Keratinocyte (primary cell): ENCODE data around the gene ERCC8. TPM values are rescaled to one million over a fixed set of nuclear protein-coding genes. Genes with fewer than 3 reads are reported as not detected.

ENCODE experiments used
- DNase-seq: peaks from one replicate; pipeline ENCODE4 v3.0.0-alpha.2; 2011; ENCODE audit warnings: low read depth, missing footprints, low spot score
- FAIRE-seq: peaks from 2 replicates; lab custom pipeline; 2011; peaks lifted over from hg19 to GRCh38; lab: Jason Lieb, UNC
- H2AFZ ChIP-seq: 2 replicates; pipeline ENCODE4 v1.6.0; 2012; ENCODE audit warnings: low read length, control low read depth, inconsistent platforms; ENCODE audit not compliant: control insufficient read depth
- H3K27ac ChIP-seq: 2 replicates; pipeline ENCODE4 v1.5.1; 2011; ENCODE audit warnings: low read length; ENCODE audit not compliant: control insufficient read depth, insufficient read depth
- H3K27me3 ChIP-seq: 3 replicates; pipeline ENCODE4 v1.6.0; 2011; ENCODE audit warnings: low read length; ENCODE audit not compliant: control insufficient read depth, insufficient read depth; ENCODE audit errors: extremely low read depth
- H3K36me3 ChIP-seq, 2 experiments: 2 replicates in 1 of 2; 3 replicates in 1 of 2; pipeline ENCODE4 v1.5.1; 2011; ENCODE audit warnings: low read length in 2 of 2, mild to moderate bottlenecking in 1 of 2; ENCODE audit not compliant: control insufficient read depth in 2 of 2, insufficient read depth in 2 of 2; ENCODE audit errors: extremely low read depth in 1 of 2
- H3K4me1 ChIP-seq: 3 replicates; pipeline ENCODE4 v1.5.1; 2011; ENCODE audit warnings: low read length; ENCODE audit not compliant: control insufficient read depth, insufficient read depth; ENCODE audit errors: extremely low read depth
- H3K4me2 ChIP-seq: 3 replicates; pipeline ENCODE4 v1.6.0; 2011; ENCODE audit warnings: low read depth, low read length; ENCODE audit not compliant: control insufficient read depth, insufficient read depth; ENCODE audit errors: extremely low read depth
- H3K4me3 ChIP-seq, 3 experiments: fragments of 200-600 bp in 1 of 3; sonication (generic) in 1 of 3; 2 replicates in 2 of 3; 3 replicates in 1 of 3; pipeline ENCODE4 v1.5.1; 2011 to 2016; ENCODE audit warnings: low read length in 3 of 3, mild to moderate bottlenecking in 3 of 3, control low read depth in 2 of 3, inconsistent platforms in 1 of 3, low read depth in 1 of 3, mixed read lengths in 1 of 3, mixed run types in 1 of 3, moderate library complexity in 1 of 3; ENCODE audit not compliant: control insufficient read depth in 2 of 3, insufficient read depth in 2 of 3; ENCODE audit errors: extremely low read depth in 1 of 3
- H3K79me2 ChIP-seq: 2 replicates; pipeline ENCODE4 v1.6.0; 2012; ENCODE audit warnings: low read length; ENCODE audit not compliant: control insufficient read depth, insufficient read depth
- H3K9ac ChIP-seq: 3 replicates; pipeline ENCODE4 v1.6.0; 2011; ENCODE audit warnings: low read length; ENCODE audit not compliant: control insufficient read depth, insufficient read depth; ENCODE audit errors: extremely low read depth
- H3K9me1 ChIP-seq: 3 replicates; pipeline ENCODE4 v1.6.0; 2011; ENCODE audit warnings: low read length; ENCODE audit not compliant: control insufficient read depth, insufficient read depth; ENCODE audit errors: extremely low read depth
- H3K9me3 ChIP-seq: 2 replicates; pipeline ENCODE4 v1.5.1; 2012; ENCODE audit warnings: low read depth, low read length; ENCODE audit not compliant: control insufficient read depth
- H4K20me1 ChIP-seq: 3 replicates; pipeline ENCODE4 v1.6.0; 2011; ENCODE audit warnings: low read length; ENCODE audit not compliant: control insufficient read depth, insufficient read depth; ENCODE audit errors: extremely low read depth
- EZH2 ChIP-seq: IDR thresholded peaks from one replicate; pipeline ENCODE4 v1.6.1; 2012; ENCODE audit warnings: inconsistent platforms, mild to moderate bottlenecking, low read length, moderate library complexity
- dilution Hi-C: fragments of 300-500 bp; cut with MboI; formaldehyde crosslinking; loops from one replicate; pipeline ENCODE4 v1.7.0; 2020; ENCODE audit warnings: low sequenced_read_pairs; ENCODE audit not compliant: extremely low pct_ligation_motif_present
- polyA plus RNA-seq, 5 experiments: library from polyadenylated mRNA; depleted of rRNA in 3 of 5; stranded (reverse) in 3 of 5; stranded (forward) in 1 of 5; unstranded in 1 of 5; fragments of >200 nt; gene quantifications; 1 replicate in 1 of 5; 2 replicates in 3 of 5; 3 replicates in 1 of 5; pipeline versions ENCODE4 v1.2.1 to v1.2.3, GENCODE V29; 2011 to 2012; ENCODE audit warnings: missing spikeins in 2 of 5, low read depth in 1 of 5, low replicate concordance in 1 of 5
- TF ChIP-seq, protein P1 (sequence below), 3 experiments: IDR thresholded peaks in 1 of 3; conservative IDR thresholded peaks in 1 of 3; optimal IDR thresholded peaks in 1 of 3; 2 replicates in 2 of 3; 3 replicates in 1 of 3; pipeline versions ENCODE3 to v1.5.1; 2011; ENCODE audit warnings: low read length in 3 of 3, mild to moderate bottlenecking in 3 of 3, moderate library complexity in 2 of 3, control low read depth in 1 of 3, inconsistent platforms in 1 of 3; ENCODE audit not compliant: insufficient read depth in 2 of 3; ENCODE audit errors: extremely low read depth in 1 of 3

The ERCC8 gene
- polyA plus RNA-seq, 1 donor (not counting 4 experiments of a cell fraction or from before 2014, with no cell fraction given), result 16.6 TPM

DNA sequence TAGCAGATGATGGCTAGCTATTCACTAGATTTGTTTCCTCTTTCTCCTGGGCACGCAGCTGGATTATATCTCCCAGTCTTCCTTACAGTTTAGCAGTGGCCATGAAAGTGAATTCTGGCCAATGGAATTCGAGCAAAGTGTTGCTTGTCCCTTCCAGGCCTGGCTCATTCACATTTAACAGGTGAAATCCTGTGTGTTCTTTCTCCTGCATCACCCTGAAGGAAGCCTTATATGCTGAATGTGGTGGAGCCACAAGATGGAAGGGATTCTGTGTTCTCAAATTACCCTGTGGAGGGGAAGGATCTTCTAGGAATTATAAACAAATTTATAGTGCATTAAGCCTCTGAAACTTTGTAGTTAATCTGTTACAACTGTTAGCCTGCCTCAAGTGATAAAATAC is 92.6 kb downstream of the ERCC8 start:
- Histone ChIP-seq H4K20me1 (no peaks in the 10 kb centered on the region), H3K36me3 (no peaks in the 10 kb centered on the region), H3K4me2 (no peak overlapping the region), H3K9ac (no peak overlapping the region), H3K9me1 (no peaks in the 10 kb centered on the region), H3K4me1 (no peaks in the 10 kb centered on the region), H3K27ac (no peak overlapping the region), H2AFZ (no peak overlapping the region), H3K79me2 (no peaks in the 10 kb centered on the region), H3K4me3 (no peak overlapping the region), H3K9me3 (no peaks in the 10 kb centered on the region), H3K27me3 (no peaks in the 10 kb centered on the region)
- FAIRE-seq (no peak), DNase-seq (no peak)
- no peak for TF ChIP-seq EZH2
- TF ChIP-seq, protein P1, sequence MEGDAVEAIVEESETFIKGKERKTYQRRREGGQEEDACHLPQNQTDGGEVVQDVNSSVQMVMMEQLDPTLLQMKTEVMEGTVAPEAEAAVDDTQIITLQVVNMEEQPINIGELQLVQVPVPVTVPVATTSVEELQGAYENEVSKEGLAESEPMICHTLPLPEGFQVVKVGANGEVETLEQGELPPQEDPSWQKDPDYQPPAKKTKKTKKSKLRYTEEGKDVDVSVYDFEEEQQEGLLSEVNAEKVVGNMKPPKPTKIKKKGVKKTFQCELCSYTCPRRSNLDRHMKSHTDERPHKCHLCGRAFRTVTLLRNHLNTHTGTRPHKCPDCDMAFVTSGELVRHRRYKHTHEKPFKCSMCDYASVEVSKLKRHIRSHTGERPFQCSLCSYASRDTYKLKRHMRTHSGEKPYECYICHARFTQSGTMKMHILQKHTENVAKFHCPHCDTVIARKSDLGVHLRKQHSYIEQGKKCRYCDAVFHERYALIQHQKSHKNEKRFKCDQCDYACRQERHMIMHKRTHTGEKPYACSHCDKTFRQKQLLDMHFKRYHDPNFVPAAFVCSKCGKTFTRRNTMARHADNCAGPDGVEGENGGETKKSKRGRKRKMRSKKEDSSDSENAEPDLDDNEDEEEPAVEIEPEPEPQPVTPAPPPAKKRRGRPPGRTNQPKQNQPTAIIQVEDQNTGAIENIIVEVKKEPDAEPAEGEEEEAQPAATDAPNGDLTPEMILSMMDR (optimal IDR thresholded peaks at IDR 0.05 in 1 of 3, IDR thresholded peaks at IDR 0.05 in 1 of 3, conservative IDR thresholded peaks at IDR 0.05 in 1 of 3; ENCODE audit: extremely low read depth in 1 of 3, insufficient read depth in 2 of 3, low read length in 3 of 3), result no peak
- dilution Hi-C loops, result no loop called here

DNA sequence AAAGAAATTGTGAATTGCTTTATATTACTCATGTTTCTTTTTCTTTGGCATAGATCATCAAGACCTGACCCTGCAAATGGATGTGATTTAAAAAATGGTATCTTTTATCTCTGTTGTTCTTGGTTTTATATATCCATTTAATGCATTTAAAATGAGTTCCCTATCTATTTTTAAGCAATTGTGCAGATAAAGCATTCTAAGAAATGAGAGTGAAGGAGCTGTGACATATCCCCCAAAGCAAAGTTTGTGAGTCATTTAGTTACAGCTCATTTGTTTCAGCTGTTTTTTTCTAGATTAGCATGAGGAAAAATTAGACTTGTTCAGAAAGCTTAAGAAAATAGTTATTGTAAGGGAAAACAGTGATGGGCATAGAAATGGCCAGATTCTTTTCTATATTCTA is 93.2 kb downstream of the ERCC8 start:
- Histone ChIP-seq H3K9ac (no peak overlapping the region), H3K4me1 (no peaks in the 10 kb centered on the region), H3K4me2 (no peak overlapping the region), H3K27ac (no peak overlapping the region), H3K36me3 (no peaks in the 10 kb centered on the region), H3K9me1 (no peaks in the 10 kb centered on the region), H2AFZ (no peak overlapping the region), H3K27me3 (no peaks in the 10 kb centered on the region), H3K79me2 (no peaks in the 10 kb centered on the region), H4K20me1 (no peaks in the 10 kb centered on the region), H3K9me3 (no peaks in the 10 kb centered on the region), H3K4me3 (no peak overlapping the region)
- DNase-seq (no peak), FAIRE-seq (no peak)
- dilution Hi-C loops, result no loop called here
- TF ChIP-seq EZH2, result no peak
- TF ChIP-seq, protein P1 (optimal IDR thresholded peaks at IDR 0.05 in 1 of 3, IDR thresholded peaks at IDR 0.05 in 1 of 3, conservative IDR thresholded peaks at IDR 0.05 in 1 of 3; ENCODE audit: extremely low read depth in 1 of 3, insufficient read depth in 2 of 3, low read length in 3 of 3), result no peak
